Measurements from ENCODE around the gene EXOC3. TPM values are rescaled to one million over a fixed set of nuclear protein-coding genes. Genes with fewer than 3 reads are reported as not detected.

The EXOC3 gene
- total and polyA plus RNA-seq, 10 of the 15 experiments (the other 5 are each of a cell fraction or from before 2014, with no cell fraction given), result 1.6 to 53.0 (median 27.9) TPM

GRCh38 chr5:399296-400281, 43.4 kb upstream of the EXOC3 start (continued):
- peak; percentile 52 for TF ChIP-seq CUX1 (IDR thresholded peaks at IDR 0.05; ENCODE audit: insufficient replicate concordance, low read depth, low read length)
- TF ChIP-seq NFYB (IDR thresholded peaks at IDR 0.05; ENCODE audit: insufficient read depth, low read depth, low read length), result no peak
- no peak for TF ChIP-seq HDGF (IDR thresholded peaks at IDR 0.05)
- peak; percentile 99 for TF ChIP-seq EED (IDR thresholded peaks at IDR 0.05; ENCODE audit: low read depth)
- no peak for TF ChIP-seq FOS (IDR thresholded peaks at IDR 0.05; ENCODE audit: borderline replicate concordance, extremely low read depth, insufficient read length)
- peak; percentile 6 to 59; a peak in 2 of 3 replicates for TF ChIP-seq EGR1 (IDR thresholded peaks at IDR 0.05; ENCODE audit: borderline replicate concordance in 1 of 2, low read depth in 2 of 2, low read length in 2 of 2)
- 0 out of 2 replicates have a peak, but pooled peaks have one; percentile 81 for TF ChIP-seq STAT3 (IDR thresholded peaks at IDR 0.05; ENCODE audit: low read depth, low read length)
- TF ChIP-seq REST (IDR thresholded peaks at IDR 0.05; ENCODE audit: low read depth, low read length), result no peak
- peak; percentile 89; the same call in 1 of the 2 replicates for TF ChIP-seq MYB (IDR thresholded peaks at IDR 0.05; ENCODE audit: borderline replicate concordance, low read depth, low read length)
- peak; percentile 99 for TF ChIP-seq FOXM1 (IDR thresholded peaks at IDR 0.05; ENCODE audit: low read depth, low read length)
- peak; percentile 14; the same call in 1 of the 2 replicates for TF ChIP-seq SMC3 (IDR thresholded peaks at IDR 0.05; ENCODE audit: borderline replicate concordance, low read length)
- TF ChIP-seq SMARCA5 (IDR thresholded peaks at IDR 0.05), result peak; percentile 96
- peak; percentile 18; the same call in 1 of the 2 replicates for TF ChIP-seq RFX5 (IDR thresholded peaks at IDR 0.05; ENCODE audit: low read depth, low read length)
- no peak for TF ChIP-seq SREBF1 (IDR thresholded peaks at IDR 0.05; ENCODE audit: low read length)
- TF ChIP-seq RELB (IDR thresholded peaks at IDR 0.05; ENCODE audit: low read depth), result peak; percentile 97
- TF ChIP-seq ZNF207 (IDR thresholded peaks at IDR 0.05; ENCODE audit: borderline replicate concordance), result no peak
